AG08396 (cell line): ENCODE data around the gene PTH2R.
A peak's percentile ranks its signal among the peaks of the same experiment; 100 is the strongest.
"Not testable (repeated sequence)": the region's sequence is repeated elsewhere in the genome, so short reads cannot be mapped to it uniquely, and the experiment has no call there.

Experiments used
- DNase-seq: peaks from one replicate; pipeline ENCODE4 v3.0.0; 2012; ENCODE audit warnings: low spot score, mixed read lengths

The PTH2R gene

GRCh38 chr2:208392300-208392699 is 14.3 kb upstream of the PTH2R start:
- DNase-seq: no peak

- not testable (repeated sequence) for DNase-seq
Measured at GRCh38 chr2:208396796-208397195, 9.8 kb upstream of the PTH2R start.

- DNase-seq: no peak
Measured at GRCh38 chr2:208399201-208399600, 7.4 kb upstream of the PTH2R start.

GRCh38 chr2:208407667-208408066 is 1.1 kb downstream of the PTH2R start:
- peak; percentile 22 for DNase-seq

GRCh38 chr2:208413931-208414330 is 7.3 kb downstream of the PTH2R start:
- no peak for DNase-seq

- no peak for DNase-seq
Measured at GRCh38 chr2:208415255-208415654, 8.7 kb downstream of the PTH2R start.

GRCh38 chr2:208415897-208416296 is 9.3 kb downstream of the PTH2R start:
- DNase-seq: no peak

GRCh38 chr2:208426412-208427045 is 19.9 kb downstream of the PTH2R start:
- DNase-seq: no peak

- DNase-seq: no peak
Measured at GRCh38 chr2:208437755-208438154, 31.2 kb downstream of the PTH2R start.

- DNase-seq: no peak
Measured at GRCh38 chr2:208440716-208441115, 34.1 kb downstream of the PTH2R start.

GRCh38 chr2:208441951-208442350 is 35.4 kb downstream of the PTH2R start:
- DNase-seq: no peak

- not testable (repeated sequence) for DNase-seq
Measured at GRCh38 chr2:208447447-208447846, 40.9 kb downstream of the PTH2R start.

- DNase-seq: no peak
Measured at GRCh38 chr2:208451061-208451460, 44.5 kb downstream of the PTH2R start.

GRCh38 chr2:208454861-208455260 is 48.3 kb downstream of the PTH2R start:
- DNase-seq: no peak

- DNase-seq: no peak
Measured at GRCh38 chr2:208463721-208464120, 57.1 kb downstream of the PTH2R start.

- no peak for DNase-seq
Measured at GRCh38 chr2:208464205-208464604, 57.6 kb downstream of the PTH2R start.

GRCh38 chr2:208466151-208466919 is 59.7 kb downstream of the PTH2R start:
- peak; percentile 10 for DNase-seq

GRCh38 chr2:208466920-208467298 is 60.3 kb downstream of the PTH2R start:
- no peak for DNase-seq

- no peak for DNase-seq
Measured at GRCh38 chr2:208467564-208467963, 61.0 kb downstream of the PTH2R start.

- DNase-seq: no peak
Measured at GRCh38 chr2:208477741-208478140, 71.1 kb downstream of the PTH2R start.

- DNase-seq: no peak
Measured at GRCh38 chr2:208479342-208479741, 72.8 kb downstream of the PTH2R start.

GRCh38 chr2:208481945-208482344 is 75.4 kb downstream of the PTH2R start:
- DNase-seq: not testable (repeated sequence)

GRCh38 chr2:208482453-208483015 is 75.9 kb downstream of the PTH2R start:
- not testable (repeated sequence) for DNase-seq
